ENCODE data around the gene TCTN1.
"Not testable (repeated sequence)": the region's sequence is repeated elsewhere in the genome, so short reads cannot be mapped to it uniquely, and the experiment has no call there.

The TCTN1 gene

GRCh38 chr12:110640275-110641025, 26.5 kb downstream of the TCTN1 start:
- Histone ChIP-seq H3K27me3 (ENCODE audit: insufficient read depth, low read length) (no peaks in the 10 kb centered on the region), H3K4me3 (ENCODE audit: low read length) (no peak overlapping the region), H3K9me3 (ENCODE audit: insufficient read depth, low read depth, low read length) (no peaks in the 10 kb centered on the region), H3K4me1 (ENCODE audit: insufficient read depth, low read length) (peaks cover 10% of the 10 kb centered on the region), H3K9ac (ENCODE audit: low read depth, low read length) (no peak overlapping the region), H3K27ac (ENCODE audit: low read depth, low read length) (no peak overlapping the region), H3K36me3 (ENCODE audit: insufficient read depth, low read length) (no peaks in the 10 kb centered on the region)
- WGBS = 98% methylated on average over 15 of the region's 15 CpGs

GRCh38 chr12:110641521-110641920, 27.6 kb downstream of the TCTN1 start:
- 25% methylated on average over 6 of the region's 7 CpGs for WGBS
- Histone ChIP-seq H3K4me3 (ENCODE audit: low read length) (no peak overlapping the region), H3K4me1 (ENCODE audit: insufficient read depth, low read length) (peaks cover 10% of the 10 kb centered on the region), H3K9ac (ENCODE audit: low read depth, low read length) (no peak overlapping the region), H3K36me3 (ENCODE audit: insufficient read depth, low read length) (no peaks in the 10 kb centered on the region), H3K27me3 (ENCODE audit: insufficient read depth, low read length) (no peaks in the 10 kb centered on the region), H3K9me3 (ENCODE audit: insufficient read depth, low read depth, low read length) (no peaks in the 10 kb centered on the region), H3K27ac (ENCODE audit: low read depth, low read length) (no peak overlapping the region)

GRCh38 chr12:110647631-110648040, 33.7 kb downstream of the TCTN1 start:
- Histone ChIP-seq H3K4me3 (ENCODE audit: low read length) (no peak overlapping the region), H3K36me3 (ENCODE audit: insufficient read depth, low read length) (peaks cover 9% of the 10 kb centered on the region; the same call in 1 of the 2 replicates), H3K9ac (ENCODE audit: low read depth, low read length) (no peak overlapping the region), H3K27ac (ENCODE audit: low read depth, low read length) (no peak overlapping the region), H3K27me3 (ENCODE audit: insufficient read depth, low read length) (no peaks in the 10 kb centered on the region), H3K9me3 (ENCODE audit: insufficient read depth, low read depth, low read length) (no peaks in the 10 kb centered on the region), H3K4me1 (ENCODE audit: insufficient read depth, low read length) (no peaks in the 10 kb centered on the region)
- WGBS = 92% methylated on average over 7 of the region's 7 CpGs

GRCh38 chr12:110649341-110649847, 35.5 kb downstream of the TCTN1 start:
- no peaks in the 10 kb centered on the region for H3K4me1 ChIP-seq (ENCODE audit: insufficient read depth, low read length)
- H3K4me3 ChIP-seq (ENCODE audit: low read length) = no peak overlapping the region
- H3K27ac ChIP-seq (ENCODE audit: low read depth, low read length) = no peak overlapping the region
- peaks cover 9% of the 10 kb centered on the region; the same call in 1 of the 2 replicates for H3K36me3 ChIP-seq (ENCODE audit: insufficient read depth, low read length)
- H3K27me3 ChIP-seq (ENCODE audit: insufficient read depth, low read length) = no peaks in the 10 kb centered on the region
- WGBS = 87% methylated on average over 11 of the region's 11 CpGs
- H3K9me3 ChIP-seq (ENCODE audit: insufficient read depth, low read depth, low read length) = no peaks in the 10 kb centered on the region
- H3K9ac ChIP-seq (ENCODE audit: low read depth, low read length) = no peak overlapping the region

- 83% methylated on average over 9 of the region's 10 CpGs for WGBS
- H3K4me3 ChIP-seq (ENCODE audit: low read length); H3K9me3 ChIP-seq (ENCODE audit: insufficient read depth, low read depth, low read length); H3K36me3 ChIP-seq (ENCODE audit: insufficient read depth, low read length); H3K27me3 ChIP-seq (ENCODE audit: insufficient read depth, low read length); H3K4me1 ChIP-seq (ENCODE audit: insufficient read depth, low read length); H3K9ac ChIP-seq (ENCODE audit: low read depth, low read length); H3K27ac ChIP-seq (ENCODE audit: low read depth, low read length): not testable (repeated sequence)
Observed at GRCh38 chr12:110654238-110654637, 40.3 kb downstream of the TCTN1 start.

GRCh38 chr12:110656071-110656655, 42.2 kb downstream of the TCTN1 start:
- Histone ChIP-seq H3K4me1 (ENCODE audit: insufficient read depth, low read length) (0 out of 2 replicates have a peak, but pooled peaks cover 2% of the 10 kb centered on the region), H3K9me3 (ENCODE audit: insufficient read depth, low read depth, low read length) (no peaks in the 10 kb centered on the region), H3K9ac (ENCODE audit: low read depth, low read length) (no peak overlapping the region), H3K27me3 (ENCODE audit: insufficient read depth, low read length) (no peaks in the 10 kb centered on the region), H3K27ac (ENCODE audit: low read depth, low read length) (no peak overlapping the region), H3K36me3 (ENCODE audit: insufficient read depth, low read length) (0 out of 2 replicates have a peak, but pooled peaks cover 6% of the 10 kb centered on the region), H3K4me3 (ENCODE audit: low read length) (no peak overlapping the region)
- 91% methylated on average over 11 of the region's 11 CpGs for WGBS

- WGBS = 94% methylated on average over 9 of the region's 9 CpGs
- Histone ChIP-seq H3K4me1 (ENCODE audit: insufficient read depth, low read length) (0 out of 2 replicates have a peak, but pooled peaks cover 2% of the 10 kb centered on the region), H3K9me3 (ENCODE audit: insufficient read depth, low read depth, low read length) (no peaks in the 10 kb centered on the region), H3K4me3 (ENCODE audit: low read length) (no peak overlapping the region), H3K9ac (ENCODE audit: low read depth, low read length) (no peak overlapping the region), H3K27me3 (ENCODE audit: insufficient read depth, low read length) (no peaks in the 10 kb centered on the region), H3K27ac (ENCODE audit: low read depth, low read length) (no peak overlapping the region), H3K36me3 (ENCODE audit: insufficient read depth, low read length) (no peaks in the 10 kb centered on the region)
Observed at GRCh38 chr12:110657747-110658146, 43.8 kb downstream of the TCTN1 start.

- H3K4me3 ChIP-seq (ENCODE audit: low read length) = no peak overlapping the region
- no peak overlapping the region for H3K27ac ChIP-seq (ENCODE audit: low read depth, low read length)
- H3K36me3 ChIP-seq (ENCODE audit: insufficient read depth, low read length) = no peaks in the 10 kb centered on the region
- no peak overlapping the region for H3K9ac ChIP-seq (ENCODE audit: low read depth, low read length)
- 0 out of 2 replicates have a peak, but pooled peaks cover 2% of the 10 kb centered on the region for H3K4me1 ChIP-seq (ENCODE audit: insufficient read depth, low read length)
- H3K9me3 ChIP-seq (ENCODE audit: insufficient read depth, low read depth, low read length) = no peaks in the 10 kb centered on the region
- H3K27me3 ChIP-seq (ENCODE audit: insufficient read depth, low read length) = no peaks in the 10 kb centered on the region
- 94% methylated on average over 9 of the region's 9 CpGs for WGBS
Observed at GRCh38 chr12:110658242-110658641, 44.3 kb downstream of the TCTN1 start.

GRCh38 chr12:110658878-110659277, 44.9 kb downstream of the TCTN1 start:
- H3K36me3 ChIP-seq (ENCODE audit: insufficient read depth, low read length) = no peaks in the 10 kb centered on the region
- no peak overlapping the region; the same call in 1 of the 2 replicates for H3K9ac ChIP-seq (ENCODE audit: low read depth, low read length)
- H3K4me3 ChIP-seq (ENCODE audit: low read length) = no peak overlapping the region
- whole genome bisulfite sequencing = 93% methylated on average over 3 of the region's 3 CpGs
- H3K27ac ChIP-seq (ENCODE audit: low read depth, low read length) = no peak overlapping the region
- H3K4me1 ChIP-seq (ENCODE audit: insufficient read depth, low read length) = 0 out of 2 replicates have a peak, but pooled peaks cover 2% of the 10 kb centered on the region
- H3K27me3 ChIP-seq (ENCODE audit: insufficient read depth, low read length) = no peaks in the 10 kb centered on the region
- H3K9me3 ChIP-seq (ENCODE audit: insufficient read depth, low read depth, low read length) = no peaks in the 10 kb centered on the region

- Histone ChIP-seq H3K4me1 (ENCODE audit: insufficient read depth, low read length) (0 out of 2 replicates have a peak, but pooled peaks cover 2% of the 10 kb centered on the region), H3K27ac (ENCODE audit: low read depth, low read length) (no peak overlapping the region), H3K9me3 (ENCODE audit: insufficient read depth, low read depth, low read length) (no peaks in the 10 kb centered on the region), H3K9ac (ENCODE audit: low read depth, low read length) (no peak overlapping the region), H3K27me3 (ENCODE audit: insufficient read depth, low read length) (no peaks in the 10 kb centered on the region), H3K4me3 (ENCODE audit: low read length) (no peak overlapping the region), H3K36me3 (ENCODE audit: insufficient read depth, low read length) (no peaks in the 10 kb centered on the region)
- 85% methylated on average over 23 of the region's 23 CpGs for WGBS
Observed at GRCh38 chr12:110661337-110661972, 47.5 kb downstream of the TCTN1 start.

GRCh38 chr12:110666892-110667291, 53.0 kb downstream of the TCTN1 start:
- no peak overlapping the region for H3K27ac ChIP-seq (ENCODE audit: low read depth, low read length)
- no peak overlapping the region for H3K4me3 ChIP-seq (ENCODE audit: low read length)
- no peaks in the 10 kb centered on the region for H3K9me3 ChIP-seq (ENCODE audit: insufficient read depth, low read depth, low read length)
- no peak overlapping the region for H3K9ac ChIP-seq (ENCODE audit: low read depth, low read length)
- H3K36me3 ChIP-seq (ENCODE audit: insufficient read depth, low read length) = no peaks in the 10 kb centered on the region
- 93% methylated on average over 6 of the region's 6 CpGs for WGBS
- H3K27me3 ChIP-seq (ENCODE audit: insufficient read depth, low read length) = no peaks in the 10 kb centered on the region
- H3K4me1 ChIP-seq (ENCODE audit: insufficient read depth, low read length) = peaks cover 4% of the 10 kb centered on the region; the same call in 1 of the 2 replicates
